H1 (cell line): ENCODE results near the gene GJE1.

ENCODE experiments used
- CBX5 ChIP-seq: fragments of 300-800, 300-1000 bp; sonication (generic); IDR thresholded peaks from 2 replicates; pipeline ENCODE4 v1.7.1; 2016; ENCODE audit warnings: antibody characterized with exemption, low read length, low read depth
- CTCF ChIP-seq, 3 experiments: IDR thresholded peaks; 1 replicate in 2 of 3; 2 replicates in 1 of 3; pipeline versions ENCODE4 v1.5.1 to v1.6.1; 2011; ENCODE audit warnings: low read length in 3 of 3, mild to moderate bottlenecking in 3 of 3, inconsistent platforms in 2 of 3, low read depth in 1 of 3, moderate library complexity in 1 of 3; ENCODE audit not compliant: insufficient read depth in 1 of 3; ENCODE audit errors: control extremely low read depth in 1 of 3
- POLR2A ChIP-seq, 2 experiments: IDR thresholded peaks; 1 replicate in 1 of 2; 2 replicates in 1 of 2; pipeline ENCODE4 v1.6.1; 2011; ENCODE audit warnings: low read depth in 2 of 2, low read length in 2 of 2, mild to moderate bottlenecking in 2 of 2; ENCODE audit errors: control extremely low read depth in 1 of 2
- POLR2AphosphoS5 ChIP-seq: IDR thresholded peaks from 2 replicates; pipeline ENCODE4 v1.6.1; 2011; ENCODE audit warnings: low read depth, low read length
- YY1 ChIP-seq: IDR thresholded peaks from 2 replicates; pipeline ENCODE4 v1.6.1; 2011; ENCODE audit warnings: low read depth, mild to moderate bottlenecking, low read length
- ZNF274 ChIP-seq: IDR thresholded peaks from 2 replicates; pipeline ENCODE4 v1.7.0; 2012; ENCODE audit warnings: low read length, borderline replicate concordance; ENCODE audit errors: extremely low read depth

DNA sequence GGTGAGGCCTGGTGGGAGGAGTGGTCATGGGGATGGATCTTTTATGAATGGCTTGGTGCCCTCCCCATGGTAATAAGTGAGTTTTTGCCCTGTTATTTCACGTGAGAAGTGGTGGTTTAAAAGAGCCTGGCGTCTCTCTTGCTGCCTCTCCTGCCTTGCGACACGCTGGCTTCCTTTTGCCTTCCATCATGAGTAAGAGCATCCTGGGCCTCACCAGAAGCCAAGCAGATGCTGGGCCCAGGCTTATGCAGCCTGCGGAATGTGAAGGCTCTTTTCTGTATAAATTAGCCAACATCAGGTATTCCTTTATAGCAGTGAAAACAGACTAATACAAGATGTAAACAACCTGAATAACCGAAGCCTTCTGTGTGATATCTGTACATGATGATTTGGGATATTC is 42.0 kb downstream of the GJE1 start:
- TF ChIP-seq POLR2AphosphoS5 (no peak), YY1 (no peak), CTCF (IDR thresholded peaks at IDR 0.05; ENCODE audit: control extremely low read depth in 1 of 3, insufficient read depth in 1 of 3, low read depth in 1 of 3, low read length in 3 of 3) (no peak), POLR2A (IDR thresholded peaks at IDR 0.05; ENCODE audit: control extremely low read depth in 1 of 2, low read depth in 2 of 2, low read length in 2 of 2) (no peak), CBX5 (no peak), ZNF274 (no peak)
